ENCODE data around the gene CCDC92.

Gene CCDC92

GRCh38 chr12:123908884-123909725 lies 63.5 kb downstream of the CCDC92 start:
- peak; percentile 28 for DNase-seq (ENCODE audit: low spot score)

DNA sequence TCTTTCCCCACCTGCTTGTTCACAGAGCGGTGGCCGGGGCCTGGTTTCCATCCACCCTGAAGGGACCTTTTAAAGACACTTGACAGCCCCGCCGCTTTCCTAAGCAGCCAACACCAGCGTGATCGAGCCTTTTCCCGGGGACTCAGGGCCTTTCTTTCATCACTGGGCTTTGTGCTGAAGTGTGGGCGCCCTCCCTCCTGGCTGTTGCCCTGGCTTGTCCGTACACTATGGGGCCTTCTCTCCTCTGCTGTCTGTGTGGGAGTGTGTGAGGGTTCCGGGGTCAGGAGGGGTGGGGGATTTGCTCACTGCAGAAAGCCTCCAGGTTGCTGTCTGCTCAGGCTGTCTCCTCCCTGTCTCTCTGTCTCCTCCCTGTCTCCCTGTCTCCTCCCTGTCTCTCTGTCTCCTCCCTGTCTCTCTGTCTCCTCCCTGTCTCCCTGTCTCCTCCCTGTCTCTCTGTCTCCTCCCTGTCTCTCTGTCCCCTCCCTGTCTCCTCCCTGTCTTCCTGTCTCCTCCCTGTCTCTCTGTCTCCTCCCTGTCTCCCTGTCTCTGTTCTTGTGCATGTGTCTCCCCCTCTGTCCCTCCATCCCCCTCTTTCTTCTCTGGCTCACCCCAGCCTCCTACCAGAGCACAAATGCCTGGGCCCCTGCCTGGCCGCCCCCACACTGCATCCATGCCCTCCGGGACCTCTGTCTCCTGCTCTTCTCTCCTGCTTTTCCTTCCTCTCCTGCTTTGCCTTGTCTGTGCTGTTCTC lies 64.7 kb downstream of the CCDC92 start:
- peak; percentile 63 for DNase-seq (ENCODE audit: low spot score)

DNA sequence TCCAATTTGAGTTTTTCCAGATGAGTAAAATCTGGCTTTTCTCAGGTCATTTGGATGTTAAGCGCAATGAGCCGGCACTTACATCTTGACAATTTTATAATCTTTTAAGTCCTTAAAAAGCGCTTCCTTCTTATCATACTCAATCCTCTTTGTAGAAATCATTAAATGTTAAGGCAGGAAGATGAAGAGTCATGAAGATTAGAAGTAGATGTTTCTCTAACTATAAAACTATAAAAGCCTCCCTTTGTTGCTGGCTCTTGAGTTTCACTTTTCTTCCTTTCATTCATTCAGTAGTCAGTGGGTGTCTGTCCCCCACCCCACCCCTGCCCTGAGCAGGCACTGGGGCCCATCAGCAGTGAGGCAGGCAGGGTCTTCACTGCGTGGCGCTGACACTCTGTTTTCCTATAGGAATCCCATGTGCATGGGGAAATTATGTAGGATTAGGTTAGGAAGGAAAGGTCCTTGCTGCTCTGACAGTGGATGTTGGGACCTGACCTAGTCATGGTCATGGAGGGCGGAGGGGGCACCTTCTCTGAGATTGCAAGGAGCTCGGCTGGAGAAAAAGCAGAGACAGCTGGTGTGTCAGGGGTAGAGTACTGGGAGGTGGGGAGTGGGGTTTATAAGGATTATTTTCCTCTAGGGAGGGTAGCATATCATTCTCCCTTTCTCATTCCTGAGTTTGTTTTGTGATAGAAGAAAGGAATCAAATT lies 65.8 kb downstream of the CCDC92 start:
- no peak for DNase-seq (ENCODE audit: low spot score)

GRCh38 chr12:123905319-123905925 lies 67.2 kb downstream of the CCDC92 start:
- DNase-seq (ENCODE audit: low spot score): peak; percentile 62

DNA sequence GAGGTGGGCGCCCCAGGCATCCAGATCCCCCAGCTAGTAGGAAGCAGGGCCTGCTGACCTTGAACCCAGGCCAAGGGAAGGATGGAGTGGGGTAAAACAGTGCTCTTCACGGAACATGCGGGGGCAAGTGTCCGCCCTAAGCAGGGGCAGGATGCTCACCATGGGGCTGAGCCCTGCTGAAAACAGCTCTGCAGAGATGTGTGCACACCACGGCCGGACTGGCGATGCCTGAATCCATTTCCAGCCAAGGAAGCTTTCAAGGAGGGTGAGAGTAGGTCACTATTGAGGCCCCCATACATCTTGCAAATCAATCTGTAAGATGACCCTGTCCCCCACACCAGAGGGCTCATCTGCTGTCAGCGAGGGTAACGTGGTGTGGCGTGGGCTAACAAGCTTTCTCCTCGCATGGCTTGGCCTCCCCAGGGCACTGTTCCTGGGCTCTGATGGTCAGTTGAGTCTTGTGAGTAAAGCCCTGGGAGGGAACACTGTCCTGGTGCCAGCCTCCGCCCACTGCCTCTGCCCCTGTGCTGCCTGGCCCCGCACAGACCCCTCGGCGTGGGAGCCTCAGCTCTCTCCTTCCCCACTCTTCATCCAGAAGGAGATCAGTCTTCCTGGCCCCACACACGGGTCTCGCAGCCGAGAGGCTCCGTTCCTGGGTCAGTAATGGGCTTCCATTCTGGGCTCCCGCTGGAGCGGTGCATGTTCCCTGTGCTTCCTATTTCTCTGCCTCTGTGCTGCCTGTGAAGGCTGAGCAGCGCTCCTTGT lies 69.1 kb downstream of the CCDC92 start:
- DNase-seq (ENCODE audit: low spot score): no peak

- no peak for DNase-seq (ENCODE audit: low spot score)
These were observed 69.8 kb downstream of the CCDC92 start for GRCh38 chr12:123902821-123903220.

GRCh38 chr12:123900871-123901376 lies 71.7 kb downstream of the CCDC92 start:
- no peak for DNase-seq (ENCODE audit: low spot score)

DNA sequence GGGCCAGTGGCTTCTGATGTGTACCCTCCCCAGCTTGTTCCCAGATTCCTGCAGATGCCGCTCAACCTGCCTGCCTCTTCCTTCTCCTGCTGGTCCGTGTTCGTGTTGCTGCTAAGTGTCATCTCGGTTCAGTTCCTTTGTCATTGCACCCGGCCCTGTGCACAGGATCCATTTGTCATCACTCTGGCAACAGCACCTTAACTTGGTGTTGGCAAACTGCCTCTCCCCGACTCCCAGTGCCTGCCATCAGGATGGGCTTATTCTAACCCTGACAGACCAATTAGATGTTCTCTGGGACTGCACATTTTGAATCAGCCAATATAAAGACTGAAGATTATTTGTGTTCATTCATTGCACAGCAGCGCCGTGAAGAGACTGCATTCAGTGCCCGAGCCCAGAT lies 73.3 kb downstream of the CCDC92 start:
- no peak for DNase-seq (ENCODE audit: low spot score)

DNA sequence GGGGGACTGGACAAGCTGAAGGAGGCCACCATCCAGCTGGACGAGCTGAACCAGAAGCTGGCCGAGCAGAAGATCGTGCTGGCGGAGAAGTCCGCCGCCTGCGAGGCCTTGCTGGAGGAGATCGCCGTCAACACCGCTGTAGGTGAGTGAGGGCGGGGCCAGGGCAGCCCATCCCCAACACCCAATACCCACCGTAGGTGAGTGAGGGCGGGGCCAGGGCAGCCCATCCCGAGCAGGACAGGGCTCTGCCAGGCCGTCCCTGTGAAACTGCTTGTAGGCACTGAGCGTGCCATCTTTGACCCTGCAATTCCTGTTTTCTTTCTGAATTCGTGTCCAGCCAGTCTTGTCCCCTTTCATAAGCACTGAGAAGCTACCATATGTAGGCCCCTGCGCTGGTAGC lies 74.0 kb downstream of the CCDC92 start:
- no peak for DNase-seq (ENCODE audit: low spot score)

GRCh38 chr12:123897221-123897620 lies 75.4 kb downstream of the CCDC92 start:
- DNase-seq (ENCODE audit: low spot score): no peak

DNA sequence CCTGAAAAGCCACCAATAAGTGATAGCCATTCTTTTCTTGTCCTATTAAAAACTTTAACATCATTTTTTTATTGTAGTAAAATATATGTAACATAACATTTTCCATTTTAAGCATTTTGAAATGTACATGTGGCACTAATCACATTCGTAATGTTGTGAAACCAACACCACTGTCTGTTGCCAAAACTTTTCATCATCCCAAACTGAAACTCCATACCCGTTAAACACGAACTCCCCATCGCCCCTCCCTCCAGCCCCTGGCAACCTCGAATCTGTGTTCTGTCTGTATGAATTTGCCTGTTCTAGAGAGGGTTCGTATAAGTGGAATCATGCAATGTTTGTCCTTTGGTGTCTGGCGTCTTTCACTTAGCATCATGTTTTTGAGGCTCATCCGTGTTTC lies 75.9 kb downstream of the CCDC92 start:
- DNase-seq (ENCODE audit: low spot score): no peak

GRCh38 chr12:123895451-123895850 lies 77.2 kb downstream of the CCDC92 start:
- DNase-seq (ENCODE audit: low spot score): no peak

GRCh38 chr12:123894823-123895345 lies 77.7 kb downstream of the CCDC92 start:
- no peak for DNase-seq (ENCODE audit: low spot score)

- no peak for DNase-seq (ENCODE audit: low spot score)
These were observed 79.4 kb downstream of the CCDC92 start for GRCh38 chr12:123893276-123893675.

DNA sequence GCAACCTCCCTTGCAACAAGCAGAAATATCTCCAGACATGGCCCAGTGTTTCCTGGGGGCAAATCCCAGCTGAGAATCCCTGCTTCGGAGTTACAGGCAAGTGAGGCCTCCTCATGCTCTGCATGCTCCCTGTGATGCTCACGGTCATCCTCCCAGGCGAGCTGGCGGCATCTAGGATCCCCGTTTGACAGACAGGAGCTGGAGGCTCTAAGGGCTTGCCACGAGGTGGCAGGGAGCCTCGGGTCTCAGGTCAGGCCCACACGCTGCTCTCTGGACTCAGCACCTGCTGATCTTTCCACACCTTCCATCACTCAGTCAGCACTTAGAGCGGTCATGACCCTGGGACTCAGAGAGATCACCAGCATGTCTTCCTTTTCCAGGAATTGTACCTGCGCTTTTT lies 79.8 kb downstream of the CCDC92 start:
- no peak for DNase-seq (ENCODE audit: low spot score)

DNA sequence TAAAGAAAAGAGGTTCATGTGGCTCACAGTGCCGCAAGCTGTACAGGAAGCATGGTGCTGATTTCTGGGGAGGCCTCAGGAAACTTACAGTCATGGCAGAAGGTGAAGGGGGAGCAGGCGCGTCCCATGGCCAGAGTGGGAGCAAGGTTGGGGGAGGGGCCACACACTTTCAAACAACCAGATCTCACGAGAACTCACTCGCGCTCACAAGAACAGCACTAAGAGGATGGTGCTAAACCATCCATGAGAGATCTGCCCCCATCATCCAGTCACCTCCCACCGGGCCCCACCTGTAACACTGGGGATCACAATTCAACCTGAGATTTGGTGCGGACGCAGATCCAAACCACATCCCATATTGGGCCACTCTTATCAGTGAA lies 80.5 kb downstream of the CCDC92 start:
- DNase-seq (ENCODE audit: low spot score): no peak

- DNase-seq (ENCODE audit: low spot score): no peak
These were observed 81.0 kb downstream of the CCDC92 start for GRCh38 chr12:123891516-123892179.

DNA sequence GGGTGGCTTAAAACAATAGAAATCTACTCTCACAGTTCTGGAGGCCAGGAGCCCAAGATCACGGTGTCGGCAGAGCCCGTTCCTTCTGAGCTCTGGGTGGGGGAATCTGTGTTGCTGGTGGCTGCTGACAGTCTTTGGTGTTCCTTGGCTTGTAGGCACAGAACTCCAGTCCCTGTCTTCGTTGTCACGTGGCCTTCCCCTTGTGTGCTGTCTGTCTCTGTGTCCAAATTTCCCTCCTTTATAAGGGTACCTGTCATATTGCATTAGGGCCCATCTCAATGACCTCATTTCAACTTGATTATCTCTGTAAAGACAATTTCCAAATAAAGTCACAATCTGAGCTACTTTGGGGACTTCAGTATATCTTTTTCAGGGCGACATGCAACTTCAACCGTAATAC lies 81.6 kb downstream of the CCDC92 start:
- DNase-seq (ENCODE audit: low spot score): no peak

GRCh38 chr12:123890536-123890902 lies 82.1 kb downstream of the CCDC92 start:
- no peak for DNase-seq (ENCODE audit: low spot score)

- no peak for DNase-seq (ENCODE audit: low spot score)
These were observed 82.6 kb downstream of the CCDC92 start for GRCh38 chr12:123889848-123890535.

Measured in cerebellar cortex (tissue), 1 donor.